ENCODE data around the gene CLRN1.
"Not testable (repeated sequence)": the region's sequence is repeated elsewhere in the genome, so short reads cannot be mapped to it uniquely, and the experiment has no call there.

CLRN1 gene, protein sequence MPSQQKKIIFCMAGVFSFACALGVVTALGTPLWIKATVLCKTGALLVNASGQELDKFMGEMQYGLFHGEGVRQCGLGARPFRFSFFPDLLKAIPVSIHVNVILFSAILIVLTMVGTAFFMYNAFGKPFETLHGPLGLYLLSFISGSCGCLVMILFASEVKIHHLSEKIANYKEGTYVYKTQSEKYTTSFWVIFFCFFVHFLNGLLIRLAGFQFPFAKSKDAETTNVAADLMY

DNA sequence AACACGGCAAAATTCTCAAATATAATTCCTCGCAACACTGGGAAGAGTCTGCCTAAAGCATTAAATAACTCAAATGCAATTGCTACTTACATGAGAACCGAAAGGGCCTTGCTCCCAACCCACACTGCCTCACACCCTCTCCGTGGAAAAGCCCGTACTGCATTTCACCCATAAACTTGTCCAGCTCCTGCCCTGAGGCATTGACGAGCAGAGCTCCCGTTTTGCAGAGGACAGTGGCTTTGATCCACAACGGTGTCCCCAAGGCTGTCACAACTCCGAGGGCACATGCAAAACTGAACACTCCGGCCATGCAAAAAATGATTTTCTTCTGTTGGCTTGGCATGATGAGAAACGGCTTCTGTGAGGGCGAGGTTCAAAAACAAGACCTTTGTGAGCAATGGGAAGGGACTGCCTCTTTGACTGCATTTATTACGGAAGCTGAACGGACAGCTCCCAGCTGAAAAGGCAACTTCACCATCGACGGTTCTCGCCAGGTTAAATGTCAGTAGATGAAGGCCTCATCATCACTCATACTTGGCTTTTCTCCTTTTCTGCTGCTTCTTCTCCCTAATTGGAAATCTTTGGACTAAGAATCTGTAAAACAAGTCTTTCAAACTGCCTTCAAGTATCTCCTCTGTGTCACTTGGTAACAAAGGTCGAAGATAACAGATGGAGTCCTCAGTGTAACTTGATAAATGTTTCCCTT, at the start of gene CLRN1:
TSS of gene CLRN1 (minus strand) at position 362 of the 706 bp plus-strand sequence. CDS start at position 343, 19 bp downstream.
- no peak for DNase-seq (ENCODE audit: low spot score)

DNA sequence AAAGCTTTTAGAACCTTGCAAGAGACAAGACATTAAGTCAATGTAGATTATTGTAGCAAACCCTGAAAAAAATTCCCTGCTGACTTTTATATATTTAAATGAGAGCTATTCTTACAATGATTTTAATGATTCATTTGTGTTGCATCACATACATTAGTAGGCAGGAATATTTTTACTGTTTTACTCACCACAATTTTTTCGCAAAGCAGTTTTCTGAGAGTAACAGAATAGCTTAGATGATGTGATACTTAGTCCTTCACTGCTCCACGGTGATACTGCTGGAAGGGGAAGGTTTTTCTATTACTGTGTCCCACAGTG, 43.9 kb upstream of the CLRN1 start:
- DNase-seq (ENCODE audit: low spot score): no peak

DNA sequence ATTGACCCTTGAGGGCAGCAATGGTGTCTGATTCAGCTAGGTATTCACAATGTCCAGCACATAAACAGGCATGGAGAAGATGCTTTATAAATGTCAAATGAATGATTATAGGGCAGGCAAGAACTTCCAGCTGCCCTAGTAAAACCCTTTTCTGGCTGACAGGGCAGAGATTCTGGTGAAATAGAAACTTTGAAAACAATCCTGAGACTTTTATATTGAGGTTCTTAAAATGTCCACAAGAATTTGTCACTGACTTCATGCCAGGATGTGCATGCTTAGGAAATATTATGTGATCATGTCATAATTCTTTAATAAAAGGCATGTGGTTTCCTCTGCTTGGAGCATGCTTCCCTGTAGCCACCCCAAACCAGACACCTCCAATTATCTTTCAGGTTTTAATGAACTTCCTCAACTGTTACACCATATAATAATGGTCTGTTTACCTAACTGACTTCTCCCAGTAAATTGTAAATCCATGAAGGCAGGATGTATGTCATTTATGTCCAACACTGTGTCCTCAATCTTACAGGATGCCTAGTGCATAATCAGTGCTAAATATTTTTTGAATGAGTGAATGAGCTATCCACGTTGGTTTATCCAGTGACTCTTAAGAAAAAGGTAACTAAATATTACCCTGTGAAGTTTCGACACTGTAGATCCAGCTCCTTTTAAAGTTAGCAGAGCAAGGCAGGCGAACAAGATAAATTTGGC, 43.4 kb upstream of the CLRN1 start:
- DNase-seq (ENCODE audit: low spot score): no peak

DNA sequence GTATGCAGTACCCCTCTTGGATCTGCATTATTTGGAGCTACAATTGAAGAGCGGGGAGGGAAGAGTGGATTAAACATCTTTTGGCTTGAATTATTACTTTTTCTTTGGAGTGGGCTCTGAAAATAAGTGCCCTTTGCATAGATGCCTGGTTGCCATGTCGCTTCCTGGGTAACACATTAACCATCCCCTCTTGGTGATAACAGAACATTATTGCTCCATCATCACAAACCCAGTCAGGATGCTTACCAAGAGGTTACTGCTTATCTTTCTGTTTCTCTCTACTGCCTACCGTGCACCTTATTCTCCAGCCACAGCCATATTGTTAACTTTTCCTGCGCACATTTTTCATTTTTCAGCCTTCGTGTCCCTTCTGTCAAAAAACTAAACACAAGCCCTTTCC, 42.7 kb upstream of the CLRN1 start:
- no peak for DNase-seq (ENCODE audit: low spot score)

DNA sequence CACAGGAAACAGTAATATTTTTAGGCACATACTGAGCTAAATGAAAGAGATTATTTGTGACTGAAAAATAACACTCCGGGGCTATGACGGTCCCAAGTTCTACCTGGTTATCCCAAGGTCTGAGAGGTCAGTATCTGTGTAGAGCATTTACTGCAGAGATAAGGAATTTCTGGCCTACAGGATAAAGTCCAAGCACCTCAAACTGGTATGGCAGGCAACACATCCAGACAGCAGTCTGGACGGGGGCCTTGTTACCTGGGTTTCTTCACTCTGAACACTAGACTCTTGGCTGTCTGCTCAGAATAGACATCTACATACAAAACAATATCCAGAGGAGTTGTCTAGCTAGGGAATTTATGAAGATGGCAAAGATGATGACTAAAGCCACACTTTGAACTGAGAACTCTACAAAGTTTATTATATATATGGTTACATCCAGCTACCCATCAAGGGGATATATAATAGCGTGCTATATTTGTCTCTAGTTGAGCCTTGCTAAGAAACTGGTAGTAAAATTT, 42.0 kb upstream of the CLRN1 start:
- DNase-seq (ENCODE audit: low spot score): no peak

DNA sequence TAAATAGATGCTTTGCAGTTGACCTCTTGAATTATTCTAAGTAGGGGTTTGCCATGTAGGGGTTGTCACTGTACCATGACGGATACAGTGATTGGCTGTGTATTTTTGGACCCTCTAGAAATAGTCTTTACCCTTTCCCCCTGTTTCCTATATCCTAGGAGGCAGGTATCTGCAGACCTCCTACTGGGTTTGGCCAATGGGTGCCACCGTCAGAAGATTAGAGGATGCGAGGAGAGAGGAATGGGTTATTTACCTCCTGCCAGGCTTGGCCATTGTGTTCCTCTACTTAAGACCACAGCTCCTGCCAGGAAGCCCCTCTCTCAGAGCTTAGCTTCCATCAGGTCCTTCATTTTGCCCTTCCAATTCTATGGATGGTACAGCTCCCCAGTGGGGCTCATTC, 40.2 kb upstream of the CLRN1 start:
- no peak for DNase-seq (ENCODE audit: low spot score)

DNA sequence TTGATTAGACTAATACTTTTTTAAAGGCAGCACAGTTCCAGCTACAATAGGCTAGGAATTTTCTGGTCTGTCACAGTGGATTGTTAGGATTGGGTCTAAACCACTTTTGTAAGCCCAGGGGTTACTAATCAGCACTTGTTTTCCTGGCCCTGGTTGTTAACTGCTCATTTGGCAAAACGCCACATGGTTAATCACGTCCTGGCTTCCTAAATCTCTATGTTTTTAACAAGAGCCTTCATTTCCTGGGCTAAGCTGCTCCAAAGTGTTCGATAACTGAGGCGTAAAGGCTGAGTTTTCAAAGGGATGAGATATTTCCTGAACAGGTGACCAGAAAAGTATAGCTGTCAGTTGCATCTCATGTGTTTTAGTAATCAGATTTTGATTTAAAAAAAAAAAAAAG, 38.9 kb upstream of the CLRN1 start:
- no peak for DNase-seq (ENCODE audit: low spot score)

DNA sequence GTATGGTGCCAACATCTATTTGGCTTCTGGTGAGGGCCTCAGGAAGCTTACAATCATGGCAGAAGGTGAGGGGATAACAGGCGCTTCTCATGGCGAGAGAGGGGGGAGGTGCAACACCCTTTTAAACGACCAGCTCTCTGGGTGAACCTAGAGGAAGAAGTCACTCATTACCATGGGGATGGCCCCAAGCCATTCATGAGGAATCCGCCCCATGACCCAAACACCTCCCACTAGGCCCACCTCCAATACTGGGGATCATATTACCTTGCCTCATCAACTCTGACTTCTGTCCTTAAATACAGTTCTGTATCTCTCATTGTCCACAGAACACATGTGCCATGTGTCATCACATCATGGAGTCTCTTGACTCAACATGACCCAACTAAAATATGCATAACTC, 37.5 kb upstream of the CLRN1 start:
- DNase-seq (ENCODE audit: low spot score): no peak

DNA sequence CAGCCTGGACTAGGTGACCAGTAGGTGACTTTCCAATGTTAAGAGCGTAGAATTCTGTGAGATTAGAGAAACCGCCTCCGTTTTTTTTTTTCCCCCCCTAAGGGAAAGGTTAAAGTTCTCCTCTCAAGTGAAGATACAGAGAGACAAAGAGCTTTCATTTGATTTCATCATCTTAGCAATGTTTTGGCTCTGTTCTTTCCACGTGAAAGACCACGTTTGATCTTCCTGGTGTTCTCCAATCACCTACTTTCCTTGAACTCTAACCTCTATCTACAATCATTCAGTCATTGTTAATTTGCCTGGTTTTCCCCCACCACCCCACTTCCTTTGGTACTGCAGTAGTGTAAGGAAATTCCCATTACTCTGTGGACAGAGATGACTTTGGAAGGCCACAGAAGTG, 36.9 kb upstream of the CLRN1 start:
- DNase-seq (ENCODE audit: low spot score): no peak

DNA sequence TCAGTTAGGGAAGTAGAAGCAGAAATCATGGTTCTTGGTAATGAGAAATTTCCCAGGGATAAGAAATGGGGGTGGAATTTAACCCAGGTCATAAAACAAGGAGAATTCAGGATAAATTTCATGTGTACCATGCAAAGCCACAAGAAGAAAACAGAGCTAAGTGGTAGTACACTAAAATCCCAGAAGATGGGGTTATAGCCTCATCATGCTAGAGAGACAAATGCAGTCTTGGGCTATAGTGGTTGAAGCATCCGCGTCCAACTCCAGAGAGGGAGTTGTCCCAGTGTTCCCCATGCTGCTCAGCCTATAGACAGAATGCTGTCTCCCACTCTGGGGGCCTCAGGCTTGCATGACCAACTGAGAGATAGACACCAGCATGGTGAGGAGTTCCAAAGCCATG, 36.2 kb upstream of the CLRN1 start:
- no peak for DNase-seq (ENCODE audit: low spot score)

DNA sequence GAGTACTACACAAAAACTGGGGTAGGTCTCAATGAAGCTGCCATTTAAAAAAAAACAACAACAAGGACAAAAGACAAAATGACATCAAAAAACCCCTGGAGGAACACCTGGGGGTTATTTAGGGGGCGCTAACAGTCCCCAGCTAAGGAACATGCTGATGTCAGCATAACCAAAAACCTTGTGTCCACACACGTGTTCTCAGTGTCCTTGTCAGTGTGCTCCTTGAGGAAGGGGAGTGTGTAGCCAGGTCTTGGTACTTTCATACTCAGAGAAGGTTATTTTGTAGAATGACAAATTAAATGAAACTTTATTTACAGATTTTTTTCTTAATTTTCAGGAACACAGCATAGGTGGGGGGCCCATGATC, 31.2 kb upstream of the CLRN1 start:
- DNase-seq (ENCODE audit: low spot score): no peak

DNA sequence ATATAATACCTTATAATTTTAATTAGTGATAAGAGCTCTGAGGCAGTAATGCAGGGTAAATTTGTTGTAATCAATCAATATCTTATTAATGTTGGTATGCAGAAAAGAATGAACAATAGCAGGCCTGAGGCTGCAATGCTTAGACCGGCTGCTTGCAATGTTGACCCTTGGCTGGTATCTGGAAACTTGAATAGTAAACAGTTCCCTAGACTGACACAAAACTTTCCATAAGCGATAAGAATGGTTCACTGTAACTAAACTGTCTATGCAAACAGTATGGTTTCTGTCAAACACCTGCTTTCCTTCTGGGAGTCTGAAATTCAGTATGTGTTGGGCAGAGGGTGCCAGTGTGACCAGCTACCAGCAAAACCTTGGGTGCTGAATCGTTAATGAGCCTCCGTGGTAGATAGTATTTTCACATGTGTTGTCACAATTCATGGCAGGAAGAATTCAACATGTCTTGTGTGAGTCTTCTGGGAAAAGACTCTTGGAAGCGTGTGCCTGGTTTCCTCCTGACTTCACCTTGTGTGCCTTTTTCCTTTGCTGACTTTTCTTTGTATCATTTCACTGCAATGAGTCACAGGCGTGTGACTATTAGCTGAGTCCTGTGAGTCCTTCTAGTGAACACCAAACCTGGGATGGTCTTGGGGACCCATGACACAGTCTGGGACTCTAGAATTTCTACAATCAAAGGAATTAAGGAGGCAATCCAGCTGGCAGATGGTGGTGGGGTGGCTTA, 30.7 kb upstream of the CLRN1 start:
- no peak for DNase-seq (ENCODE audit: low spot score)

DNA sequence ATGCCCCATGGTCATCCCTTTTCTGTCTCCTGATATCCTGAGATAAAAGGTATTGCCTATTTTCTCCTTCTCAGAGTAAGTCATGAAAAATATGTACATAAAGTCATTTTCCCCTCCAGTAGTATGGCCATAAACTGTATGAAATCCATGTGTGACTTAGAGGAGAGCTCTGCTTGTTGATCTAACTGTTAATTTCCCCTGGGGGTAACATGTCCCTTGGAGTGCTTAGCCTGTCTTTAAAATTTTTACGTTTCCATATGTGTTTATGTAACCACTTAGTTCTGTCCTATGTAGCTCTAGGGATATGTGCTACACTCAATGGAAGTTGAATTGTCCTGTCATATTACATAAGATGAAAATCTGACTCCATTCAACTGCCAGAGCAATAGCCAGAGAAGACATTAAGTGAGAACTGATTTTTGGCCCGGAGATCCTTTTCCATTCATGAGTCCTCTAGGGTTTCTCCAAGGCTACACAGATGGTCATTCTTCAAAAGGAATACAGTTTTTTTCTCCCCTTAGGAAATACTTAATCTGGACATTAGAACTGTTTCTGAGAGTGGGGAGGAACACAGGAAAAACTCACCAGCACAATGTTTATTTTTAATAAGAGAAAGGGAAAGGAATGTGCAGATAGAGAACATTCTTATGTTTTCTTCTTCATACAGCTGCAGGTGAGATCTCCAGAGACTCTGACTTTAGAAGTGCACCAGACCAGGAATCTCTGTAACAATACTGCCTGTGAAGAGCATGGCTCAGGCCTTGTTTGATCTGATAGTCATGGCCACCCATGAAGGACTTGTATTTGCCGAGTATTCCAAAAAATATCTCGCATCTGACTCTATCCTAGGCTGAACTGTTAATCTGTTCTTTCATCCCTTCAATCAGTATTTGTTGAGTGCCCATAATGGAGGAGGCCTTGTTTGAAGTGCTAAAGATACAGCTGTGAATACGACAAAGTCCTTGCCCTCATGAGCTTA, 29.8 kb upstream of the CLRN1 start:
- no peak for DNase-seq (ENCODE audit: low spot score)

DNA sequence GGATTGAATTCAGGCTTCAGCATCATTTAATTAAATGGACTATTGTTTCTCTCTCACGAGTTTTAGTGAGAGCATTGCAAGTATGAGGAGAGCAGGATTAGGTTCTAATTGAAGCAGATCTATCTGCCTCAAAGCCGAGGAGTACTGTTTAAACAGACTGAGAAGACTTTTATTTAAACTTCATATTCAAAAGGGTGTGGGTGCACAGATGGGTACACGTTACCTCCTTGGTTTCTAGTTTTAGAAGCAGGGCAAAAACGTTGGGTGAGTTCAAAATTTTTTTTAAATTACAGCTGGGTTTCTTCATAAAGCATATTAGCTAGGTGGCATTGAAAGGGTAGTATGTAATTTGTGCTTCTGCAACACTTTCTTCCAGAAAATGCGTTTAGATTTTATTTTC, 26.5 kb upstream of the CLRN1 start:
- no peak for DNase-seq (ENCODE audit: low spot score)

DNA sequence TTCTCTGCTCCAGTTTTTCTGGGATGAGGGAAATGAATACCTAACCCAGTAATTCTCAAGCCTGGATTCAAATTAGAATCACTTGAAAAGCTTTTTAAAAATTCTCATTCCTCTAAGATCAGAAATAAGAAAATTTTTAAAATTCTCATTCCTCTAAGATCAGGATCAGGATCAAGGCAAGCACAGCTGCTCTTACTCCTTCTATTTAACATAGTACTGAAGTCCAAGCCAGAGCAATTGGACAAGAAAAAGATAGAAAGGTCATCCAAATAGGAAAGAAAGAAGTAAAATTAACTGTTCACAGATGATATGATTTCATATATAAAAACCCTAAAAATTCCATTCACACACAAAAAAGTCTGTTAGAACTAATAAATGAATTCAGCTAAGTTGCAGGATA, 24.2 kb upstream of the CLRN1 start:
- no peak for DNase-seq (ENCODE audit: low spot score)

DNA sequence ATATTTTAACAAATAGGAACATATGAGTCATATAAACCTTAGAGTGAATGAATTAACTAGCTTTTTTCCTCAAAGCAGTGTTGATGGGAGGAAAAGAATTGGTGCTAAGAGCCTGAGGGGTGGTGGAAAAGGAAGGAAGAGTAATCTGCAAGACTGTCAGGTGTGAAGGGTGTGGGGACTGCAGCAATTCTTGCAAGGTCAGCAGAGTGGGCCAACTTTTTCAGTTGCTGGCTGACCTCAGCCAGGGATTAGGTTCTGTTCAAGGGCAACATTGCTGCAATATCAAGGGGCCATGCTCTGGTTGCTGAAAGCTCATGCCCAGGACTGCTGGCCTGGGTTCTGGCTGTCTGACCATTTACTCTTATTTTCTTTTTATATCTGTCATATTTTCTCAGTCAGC, 23.0 kb upstream of the CLRN1 start:
- DNase-seq (ENCODE audit: low spot score): no peak

DNA sequence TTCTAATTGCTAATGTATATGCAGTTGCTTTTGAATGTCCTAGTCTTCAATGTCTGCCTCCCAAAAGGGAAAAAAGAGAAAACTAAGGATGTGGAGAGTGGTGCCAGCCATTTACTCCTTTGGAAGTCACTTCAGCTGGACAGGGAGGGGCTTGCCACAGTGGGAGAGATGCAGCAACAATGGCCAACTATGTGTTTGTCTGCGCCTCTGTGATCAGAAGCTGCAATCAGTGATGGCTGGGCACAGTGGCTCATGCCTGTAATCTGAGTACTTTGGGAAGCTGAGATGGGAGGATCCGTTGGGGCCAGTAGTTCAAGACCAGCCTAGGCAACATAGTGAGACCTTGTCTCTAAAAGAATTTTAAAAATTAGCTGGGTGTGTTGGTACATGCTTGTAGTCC, 16.7 kb upstream of the CLRN1 start:
- no peak for DNase-seq (ENCODE audit: low spot score)

DNA sequence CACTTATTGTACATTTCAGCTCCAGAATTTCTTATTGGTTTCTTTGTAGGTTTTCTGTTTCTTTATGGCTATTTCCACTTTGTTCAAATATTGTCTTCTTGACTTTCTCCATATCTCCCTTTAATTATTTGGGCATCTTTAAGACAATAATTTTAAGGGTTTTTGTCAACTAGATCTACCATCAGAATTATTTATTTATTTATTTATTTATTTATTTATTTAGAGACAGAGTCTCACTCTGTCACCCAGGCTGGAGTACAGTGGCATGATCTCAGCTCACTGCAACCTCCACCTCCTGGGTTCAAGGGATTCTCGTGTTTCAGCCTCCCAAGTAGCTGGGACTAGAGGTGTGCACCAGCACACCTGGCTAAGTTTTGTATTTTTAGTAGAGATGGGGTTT, 15.9 kb upstream of the CLRN1 start:
- not testable (repeated sequence) for DNase-seq (ENCODE audit: low spot score)

DNA sequence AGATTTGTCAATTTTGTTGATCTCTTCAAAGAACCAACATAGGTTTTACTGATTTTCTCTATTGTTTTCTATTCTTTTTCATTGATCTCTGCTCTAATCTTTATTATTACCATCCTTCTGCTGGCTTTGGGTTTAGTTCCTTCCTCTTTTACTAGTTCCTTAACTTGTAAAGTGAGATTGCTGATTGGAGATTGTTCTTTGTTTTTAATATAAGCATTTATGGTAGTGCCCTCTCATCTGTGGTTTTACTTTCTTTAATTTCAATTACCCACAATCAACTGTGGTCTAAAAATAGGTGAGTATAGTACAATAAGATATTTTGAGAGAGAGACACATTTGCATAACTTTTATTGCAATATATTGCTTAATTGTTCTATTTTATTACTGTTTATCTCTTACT, 13.2 kb upstream of the CLRN1 start:
- no peak for DNase-seq (ENCODE audit: low spot score)

DNA sequence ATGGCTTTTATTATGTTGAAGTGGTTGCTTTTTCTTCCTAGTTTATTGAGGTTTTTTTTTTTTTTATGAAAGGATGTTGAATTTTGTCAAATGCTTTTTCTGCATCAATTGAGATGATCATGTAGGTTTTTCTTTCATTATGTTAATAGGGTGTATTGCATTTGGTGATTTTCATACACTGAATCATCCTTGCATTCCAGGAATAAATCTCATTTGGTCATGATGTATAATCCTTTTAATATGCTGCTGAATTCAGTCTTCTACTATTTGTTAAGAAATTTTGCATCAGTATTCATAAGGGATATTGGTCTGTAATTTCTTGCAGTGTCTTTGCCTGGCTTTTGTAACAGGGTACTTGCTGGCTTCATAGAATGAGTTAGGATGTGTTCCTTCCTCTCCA, 11.5 kb upstream of the CLRN1 start:
- DNase-seq (ENCODE audit: low spot score): no peak

DNA sequence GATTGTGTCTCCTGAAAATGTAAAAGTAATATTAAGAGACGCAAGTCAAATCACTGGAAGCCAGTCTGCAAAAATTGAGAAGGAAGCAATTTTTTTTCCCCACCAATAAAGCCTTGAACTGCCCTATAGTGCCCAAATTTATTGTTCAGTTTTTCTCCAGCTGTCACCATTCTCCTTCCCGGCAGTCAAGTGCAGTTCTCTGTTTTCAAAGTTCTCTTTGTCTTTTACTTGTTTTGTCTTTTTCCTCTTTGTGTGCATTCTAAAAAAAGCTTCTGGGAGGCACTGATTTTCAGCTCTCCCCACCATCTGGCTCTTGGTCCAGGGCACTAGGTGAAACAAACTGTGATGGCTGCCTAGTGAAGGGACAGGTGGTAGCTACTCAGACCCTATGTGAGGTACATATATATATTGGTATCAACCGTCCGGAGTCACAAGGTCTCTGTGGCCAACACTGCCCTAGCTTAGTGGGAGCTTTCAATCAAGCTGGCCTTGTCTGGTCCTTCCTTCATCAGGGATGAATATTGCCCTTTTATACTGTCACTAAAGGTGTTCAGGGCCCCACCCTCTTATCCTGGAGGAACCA, 6.1 kb upstream of the CLRN1 start:
- no peak for DNase-seq (ENCODE audit: low spot score)
